HG03439 (cell line): ENCODE measurements around the gene CNGA2.

ENCODE experiments used
- ATAC-seq: cut with Tn5 transposase; IDR thresholded peaks from one replicate; pipeline ENCODE4 v1.9.1; 2021; ENCODE audit warnings: mild to moderate bottlenecking, moderate library complexity; ENCODE audit not compliant: unreplicated experiment

CNGA2 gene

DNA sequence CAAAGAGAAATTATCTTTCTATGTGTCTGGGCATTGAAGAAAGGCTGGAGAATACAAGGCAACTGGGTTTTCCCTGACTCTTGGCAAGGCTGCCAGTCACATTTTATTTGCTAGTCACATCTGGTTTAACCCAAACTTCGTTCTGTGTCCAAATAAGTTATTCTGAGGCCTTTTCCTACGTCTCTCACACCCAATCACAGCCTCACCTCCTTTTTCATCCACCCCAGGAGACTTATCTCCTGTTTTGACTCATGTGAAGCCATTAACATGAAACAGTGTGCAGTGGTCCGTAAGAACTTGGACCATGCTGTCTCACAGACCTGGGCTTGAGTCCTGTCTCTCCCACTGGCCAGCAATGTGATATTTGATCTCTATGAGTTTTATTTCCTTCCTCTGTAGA is 59.3 kb downstream of the CNGA2 start:
- ATAC-seq: no peak
